NCI-H2107 treated with DMSO at 0.1 percent for 48 hours (cell line): ENCODE measurements around the gene PSMA8.
"Not testable (repeated sequence)": the region's sequence is repeated elsewhere in the genome, so short reads cannot be mapped to it uniquely, and the experiment has no call there.

Source experiments
- DNase-seq: peaks from one replicate; lab custom pipeline; 2025; ENCODE audit not compliant: unreplicated experiment; lab: John Stamatoyannopoulos, UW

PSMA8 gene

DNA sequence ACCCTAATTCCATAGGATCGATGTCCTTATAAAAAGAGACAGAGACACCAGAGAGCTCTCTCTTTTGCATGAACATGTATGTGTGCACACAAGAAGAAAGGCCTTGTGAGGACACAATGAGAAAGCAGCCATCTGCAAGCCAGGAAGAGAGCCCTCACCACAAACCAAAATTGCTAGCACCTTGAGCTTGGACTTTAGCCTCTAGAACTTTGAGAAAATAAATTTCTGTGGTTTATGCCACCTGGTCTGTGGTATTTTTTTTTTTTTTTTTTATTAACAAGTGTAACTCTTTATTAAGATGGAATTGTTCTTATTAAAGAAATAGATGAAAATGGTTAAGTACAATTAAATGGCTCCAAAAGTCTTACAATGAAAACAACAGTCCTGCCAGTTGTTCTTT lies 33.9 kb downstream of the PSMA8 start:
- DNase-seq = not testable (repeated sequence)

DNA sequence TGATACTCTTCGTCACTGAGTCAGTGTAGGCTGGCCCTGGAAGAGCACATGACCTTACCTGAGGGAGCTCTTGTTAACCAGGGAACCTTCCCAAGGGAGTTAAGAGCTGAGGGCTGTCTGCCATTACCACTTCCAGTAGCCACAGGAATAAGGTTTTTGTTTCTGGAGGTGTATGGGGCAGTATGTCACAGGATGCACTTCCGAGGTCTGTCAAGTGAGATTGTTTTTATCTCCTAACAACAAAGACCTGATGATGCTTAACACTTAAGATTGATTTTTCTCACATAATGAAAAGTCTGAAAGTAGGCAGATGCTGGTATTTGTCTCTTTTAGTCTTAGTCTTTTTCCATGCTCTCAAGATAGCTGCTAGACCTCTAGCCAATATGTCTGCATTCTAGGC lies 41.8 kb downstream of the PSMA8 start:
- DNase-seq = no peak

DNA sequence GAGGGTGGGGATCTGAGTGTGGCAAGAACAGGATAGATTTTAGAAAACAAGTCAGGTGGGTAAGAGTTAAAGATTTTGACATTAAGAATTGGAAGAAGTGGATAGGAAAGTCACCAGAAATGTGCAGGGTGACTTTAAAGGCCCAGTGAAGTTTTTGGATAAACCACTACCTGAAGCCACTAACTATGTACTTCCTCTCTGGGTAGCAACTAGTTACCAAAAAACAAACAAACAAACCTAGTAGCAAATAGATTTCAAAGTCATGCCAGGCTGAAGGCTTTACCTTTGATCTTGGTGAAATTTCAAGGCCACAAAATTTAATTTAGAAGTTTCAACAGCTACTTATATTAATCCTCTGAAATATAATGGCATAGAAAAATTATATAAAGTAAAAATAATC lies 42.5 kb downstream of the PSMA8 start:
- no peak for DNase-seq

GRCh38 chr18:26181343-26181826 lies 47.7 kb downstream of the PSMA8 start:
- DNase-seq = no peak

GRCh38 chr18:26183395-26184112 lies 49.9 kb downstream of the PSMA8 start:
- DNase-seq = no peak

GRCh38 chr18:26185267-26185666 lies 51.6 kb downstream of the PSMA8 start:
- no peak for DNase-seq

DNA sequence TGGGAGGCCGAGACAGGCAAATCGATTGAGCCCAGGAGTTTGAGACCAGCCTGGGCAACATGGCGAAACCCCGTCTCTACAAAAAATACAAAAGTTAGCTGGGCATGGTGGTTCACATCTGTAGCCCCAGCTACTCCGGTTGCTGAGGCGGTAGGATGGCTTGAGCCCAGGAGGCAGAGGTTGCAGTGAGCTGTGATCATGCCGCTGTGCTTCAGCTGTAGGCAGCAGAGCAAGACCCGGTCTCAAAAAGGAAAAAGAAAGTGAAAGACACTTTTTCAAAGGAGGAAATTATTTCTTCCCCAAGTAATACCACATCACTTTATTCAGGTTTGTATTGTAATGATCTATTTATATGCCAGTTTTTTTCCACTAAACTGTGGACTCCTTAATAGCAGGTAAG lies 56.8 kb downstream of the PSMA8 start:
- DNase-seq = no peak

DNA sequence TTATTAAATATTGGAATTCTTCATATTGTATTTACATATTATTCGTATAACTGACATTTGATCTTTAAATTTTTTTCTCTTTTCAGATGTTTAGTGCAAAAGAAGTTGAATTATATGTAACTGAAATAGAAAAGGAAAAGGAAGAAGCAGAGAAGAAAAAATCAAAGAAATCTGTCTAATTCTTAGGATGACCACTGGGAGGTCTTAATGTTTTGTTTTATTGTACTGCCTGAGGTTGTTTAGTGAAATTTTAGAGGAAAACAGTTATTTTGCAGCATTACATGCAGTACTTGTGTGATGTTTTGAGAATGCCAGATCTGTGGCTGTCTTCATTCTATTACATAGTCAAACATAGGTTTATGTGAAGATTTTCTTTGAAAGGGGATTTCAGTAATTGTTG lies 58.6 kb downstream of the PSMA8 start:
- DNase-seq = no peak

GRCh38 chr18:26196605-26197004 lies 62.9 kb downstream of the PSMA8 start:
- no peak for DNase-seq

DNA sequence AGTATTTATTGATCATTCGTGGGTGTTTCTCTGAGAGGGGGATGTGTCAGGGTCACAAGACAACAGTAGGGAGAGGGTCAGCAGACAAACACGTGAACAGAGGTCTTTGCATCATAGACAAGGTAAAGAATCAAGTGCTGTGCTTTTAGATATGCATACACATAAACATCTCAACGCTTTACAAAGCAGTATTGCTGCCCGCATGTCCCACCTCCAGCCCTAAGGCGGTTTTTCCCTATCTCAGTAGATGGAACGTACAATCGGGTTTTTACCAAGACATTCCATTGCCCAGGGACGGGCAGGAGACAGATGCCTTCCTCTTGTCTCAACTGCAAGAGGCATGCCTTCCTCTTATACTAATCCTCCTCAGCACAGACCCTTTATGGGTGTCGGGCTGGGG lies 68.3 kb downstream of the PSMA8 start:
- not testable (repeated sequence) for DNase-seq

GRCh38 chr18:26205318-26205717 lies 71.6 kb downstream of the PSMA8 start:
- no peak for DNase-seq

GRCh38 chr18:26206488-26206887 lies 72.8 kb downstream of the PSMA8 start:
- no peak for DNase-seq

DNA sequence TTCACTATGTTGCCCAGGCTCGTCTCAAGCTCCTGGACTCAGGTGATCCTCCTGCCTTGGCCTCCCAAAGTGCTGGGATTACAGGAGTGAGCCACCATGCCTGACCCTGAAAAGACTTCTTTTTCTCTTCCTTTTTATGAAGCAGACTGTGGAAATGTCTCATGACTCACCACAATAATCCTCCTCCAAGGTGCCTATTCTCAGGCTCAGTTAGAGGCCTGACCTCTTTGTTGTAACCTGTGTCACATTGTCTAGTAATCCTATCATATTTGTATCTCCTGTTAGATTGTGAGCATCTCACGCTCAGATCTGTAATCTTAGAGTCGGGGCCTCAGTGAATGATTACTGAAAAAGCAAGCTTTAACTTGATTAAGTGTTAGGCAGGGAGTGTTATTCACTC lies 74.3 kb downstream of the PSMA8 start:
- no peak for DNase-seq

DNA sequence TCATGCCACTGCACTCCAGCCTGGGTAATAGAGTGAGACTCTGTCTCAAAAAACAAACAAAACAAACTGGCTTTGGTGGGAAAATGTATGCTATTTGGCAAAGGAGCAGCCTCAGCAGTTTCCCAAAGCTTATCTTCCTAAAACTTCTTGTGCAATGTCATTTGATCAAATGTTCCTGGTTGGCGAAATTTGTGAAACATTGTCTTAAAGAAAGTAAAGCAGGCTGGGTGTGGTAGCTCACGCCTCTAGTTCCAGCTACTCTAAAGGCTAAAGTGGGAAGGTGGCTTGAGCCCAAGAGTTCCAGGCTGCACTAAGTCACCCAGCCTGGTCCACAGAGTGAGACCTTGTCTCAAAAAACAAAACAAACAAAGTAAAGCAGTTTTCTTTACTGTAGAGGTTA lies 75.3 kb downstream of the PSMA8 start:
- DNase-seq = no peak

- no peak for DNase-seq
These were observed 76.5 kb downstream of the PSMA8 start for GRCh38 chr18:26210147-26210546.

GRCh38 chr18:26215247-26215970 lies 81.7 kb downstream of the PSMA8 start:
- no peak for DNase-seq

DNA sequence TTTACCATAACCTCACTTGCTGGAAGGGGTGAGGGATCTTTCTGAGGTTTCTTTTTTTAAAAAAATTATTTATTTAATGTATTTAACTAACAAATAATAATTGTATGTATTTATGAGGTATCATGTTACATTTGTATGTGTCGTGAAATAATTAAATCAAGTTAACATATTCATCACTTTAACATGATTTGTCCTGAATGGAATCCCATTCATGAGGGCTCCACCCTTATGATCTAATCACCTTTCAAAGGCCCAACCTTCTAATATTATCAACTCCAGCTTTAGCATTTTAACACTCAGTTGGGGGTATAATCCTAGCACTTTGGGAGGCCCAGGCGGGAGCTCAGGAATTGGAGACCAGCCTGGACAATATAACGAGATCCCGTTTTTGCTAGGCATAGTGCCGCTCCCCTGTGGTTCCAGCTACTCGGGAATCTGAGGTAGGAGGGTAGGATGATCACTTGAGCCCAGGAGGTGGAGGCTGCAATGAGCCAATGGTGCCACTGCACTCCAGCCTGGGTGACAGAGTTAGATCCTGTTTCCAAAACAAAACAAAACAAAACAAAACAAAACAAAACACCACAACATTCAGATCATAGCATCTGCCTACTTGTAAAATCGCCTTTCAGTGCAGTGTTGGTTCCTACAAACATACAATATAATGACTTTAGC lies 91.5 kb downstream of the PSMA8 start:
- no peak for DNase-seq

DNA sequence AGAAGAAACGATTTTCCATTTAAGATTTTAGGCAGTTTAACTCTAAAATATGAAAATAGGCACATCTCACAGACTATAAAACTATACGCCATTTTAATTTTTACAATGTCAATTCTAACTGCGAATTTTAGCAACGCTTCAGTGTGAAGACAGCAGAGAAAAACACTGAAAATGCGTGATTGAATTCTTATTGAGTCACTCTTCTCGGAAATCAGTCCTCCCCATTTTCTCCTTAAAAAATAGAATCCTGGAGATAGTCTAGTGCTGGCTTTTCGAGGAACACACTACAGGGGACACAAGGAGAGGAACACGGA lies 92.2 kb downstream of the PSMA8 start:
- no peak for DNase-seq

DNA sequence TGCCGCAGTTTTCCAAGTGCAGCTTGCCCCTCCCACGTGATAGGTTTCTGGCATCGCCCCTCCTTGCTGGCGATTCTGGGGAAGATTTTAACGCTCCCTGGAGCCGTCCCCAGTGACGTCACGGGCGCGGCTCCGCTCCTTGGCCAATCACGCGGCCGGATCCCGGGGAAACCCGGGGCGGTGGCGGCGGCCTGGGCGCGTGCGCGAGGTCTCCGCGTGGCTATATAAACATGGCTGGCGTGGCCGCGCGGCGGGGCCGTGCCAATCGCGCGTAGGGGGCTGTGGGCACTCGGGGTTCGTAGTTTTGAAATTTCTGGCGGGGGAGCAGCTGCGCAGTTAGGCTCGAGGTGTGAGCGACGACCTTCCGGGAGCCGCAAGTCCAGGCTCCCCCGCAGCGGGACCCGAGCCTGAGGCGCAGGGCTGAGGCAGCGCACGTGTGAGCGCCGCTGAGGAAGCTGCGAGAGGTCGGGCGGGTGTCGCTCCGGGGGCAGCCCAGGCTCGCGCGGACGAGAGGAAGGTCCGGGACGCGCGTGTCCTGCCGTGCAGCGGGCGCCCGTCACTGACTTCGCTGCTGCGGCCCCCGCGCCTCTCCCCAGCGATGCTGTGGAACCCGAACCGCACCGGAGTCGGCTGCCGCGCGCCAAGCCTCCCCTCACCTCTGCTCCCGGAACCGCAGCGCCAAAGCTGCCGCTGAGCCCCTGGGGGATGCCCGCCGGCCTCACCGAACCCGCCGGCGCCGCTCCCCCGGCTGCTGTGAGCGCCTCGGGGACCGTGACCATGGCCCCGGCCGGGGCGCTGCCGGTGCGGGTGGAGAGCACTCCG lies 92.8 kb downstream of the PSMA8 start, which contains the start of gene TAF4B:
TAF4B (plus strand) TSS at position 217 of the 822 bp plus-strand sequence; CDS start at position 706, 489 bp downstream.
- peak; percentile 43 for DNase-seq

GRCh38 chr18:26227051-26227670 lies 93.5 kb downstream of the PSMA8 start:
- no peak for DNase-seq
